Measurements from ENCODE around the gene METTL26.

Gene METTL26

DNA sequence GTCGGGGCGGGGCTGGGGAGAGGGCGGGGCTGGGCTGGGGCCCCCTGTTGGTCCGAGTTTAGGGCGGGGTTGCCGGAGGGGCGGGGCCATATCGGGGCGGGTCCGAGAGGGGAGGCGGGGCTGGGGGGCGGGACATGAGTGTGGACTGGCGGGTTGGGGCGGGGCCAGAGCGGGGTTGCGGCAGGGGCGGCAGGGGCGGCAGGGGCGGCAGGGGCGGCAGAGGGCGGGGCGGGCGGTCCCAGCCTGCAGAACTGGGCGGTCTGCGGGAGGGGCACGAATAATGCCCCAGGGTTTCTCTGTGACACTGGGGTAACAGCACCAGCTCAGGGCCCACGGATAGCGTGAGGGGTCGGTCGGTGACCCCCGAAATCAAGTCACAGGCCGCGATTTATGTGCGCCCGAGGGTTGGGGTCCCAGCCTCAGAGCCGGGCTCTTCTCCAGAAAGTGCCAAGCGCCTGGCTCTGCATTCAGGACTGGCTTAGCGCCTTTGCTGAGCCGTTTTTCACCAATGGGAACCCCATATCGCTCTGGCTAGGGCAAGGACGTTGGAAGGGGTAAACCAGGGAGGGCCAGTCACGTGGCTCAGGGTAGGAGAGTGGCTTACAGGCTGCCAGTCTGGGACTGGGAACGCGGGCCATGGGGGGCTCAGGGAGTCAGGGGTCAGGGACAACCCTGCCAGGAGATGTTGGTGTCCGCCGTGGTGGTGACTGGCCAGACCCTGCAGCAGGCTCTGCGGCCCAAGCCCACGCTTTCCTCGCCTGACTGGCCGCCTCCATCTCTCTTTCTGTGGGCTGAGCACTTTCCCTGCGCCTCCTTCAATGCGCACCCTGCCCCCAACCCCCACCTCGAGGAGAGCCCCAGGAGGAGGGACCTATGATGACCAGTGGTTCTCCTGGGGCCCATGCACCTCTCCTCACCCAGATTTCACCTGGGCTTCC lies 1.2 kb upstream of the METTL26 start:
- peak; percentile 92 for DNase-seq

GRCh38 chr16:635573-636205 lies 416 bp downstream of the METTL26 start:
- no peak for DNase-seq

DNA sequence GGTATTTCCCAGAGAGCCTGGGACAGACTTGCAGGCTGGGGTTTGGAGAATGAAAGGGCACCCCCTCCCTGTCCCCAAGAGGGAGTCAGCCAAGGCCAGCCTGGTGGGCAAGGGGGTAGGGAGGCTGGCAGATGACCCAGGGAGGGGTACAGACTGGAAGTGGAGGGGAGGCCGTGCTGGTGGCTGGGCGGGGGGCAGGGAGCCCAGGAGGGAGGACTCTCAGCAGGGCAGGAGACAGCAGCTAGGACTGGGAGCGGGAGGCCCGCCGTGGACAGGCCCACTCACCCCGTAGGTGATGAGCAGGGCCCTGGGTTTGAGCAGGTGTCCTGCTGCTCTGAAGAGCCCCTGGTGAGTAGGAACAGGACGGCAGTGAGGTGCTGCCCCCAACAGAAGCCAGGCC lies 1.1 kb downstream of the METTL26 start:
- no peak for DNase-seq

GRCh38 chr16:634051-634670 lies 1.9 kb downstream of the METTL26 start:
- DNase-seq, result no peak

- DNase-seq, result no peak
Measured at GRCh38 chr16:633336-634050, 2.6 kb downstream of the METTL26 start.

- DNase-seq, result no peak
Measured at GRCh38 chr16:632486-633335, 3.4 kb downstream of the METTL26 start.

DNA sequence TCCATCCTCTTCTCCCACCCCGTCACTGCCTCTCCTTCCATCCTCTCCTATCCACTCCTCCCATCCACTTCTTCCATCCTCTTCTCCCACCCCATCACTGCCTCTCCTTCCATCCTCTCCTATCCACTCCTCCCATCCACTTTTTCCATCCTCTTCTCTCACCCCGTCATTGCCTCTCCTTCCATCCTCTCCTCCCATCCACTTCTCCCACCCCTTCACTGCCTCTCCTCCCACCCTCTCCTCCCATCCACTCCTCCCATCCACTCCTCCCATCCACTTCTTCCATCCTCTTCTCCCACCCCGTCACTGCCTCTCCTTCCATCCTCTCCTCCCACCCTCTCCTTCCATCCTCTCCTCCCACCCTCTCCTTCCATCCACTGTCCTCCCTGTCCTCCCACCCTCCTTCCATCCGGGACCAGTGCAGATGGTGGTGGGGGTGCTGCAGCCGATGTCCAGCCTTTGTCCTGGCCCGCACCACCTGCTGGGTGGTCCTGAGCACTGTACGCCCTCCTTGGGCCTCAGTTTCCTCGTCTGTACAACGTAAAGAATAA lies 4.2 kb downstream of the METTL26 start:
- no peak for DNase-seq

DNA sequence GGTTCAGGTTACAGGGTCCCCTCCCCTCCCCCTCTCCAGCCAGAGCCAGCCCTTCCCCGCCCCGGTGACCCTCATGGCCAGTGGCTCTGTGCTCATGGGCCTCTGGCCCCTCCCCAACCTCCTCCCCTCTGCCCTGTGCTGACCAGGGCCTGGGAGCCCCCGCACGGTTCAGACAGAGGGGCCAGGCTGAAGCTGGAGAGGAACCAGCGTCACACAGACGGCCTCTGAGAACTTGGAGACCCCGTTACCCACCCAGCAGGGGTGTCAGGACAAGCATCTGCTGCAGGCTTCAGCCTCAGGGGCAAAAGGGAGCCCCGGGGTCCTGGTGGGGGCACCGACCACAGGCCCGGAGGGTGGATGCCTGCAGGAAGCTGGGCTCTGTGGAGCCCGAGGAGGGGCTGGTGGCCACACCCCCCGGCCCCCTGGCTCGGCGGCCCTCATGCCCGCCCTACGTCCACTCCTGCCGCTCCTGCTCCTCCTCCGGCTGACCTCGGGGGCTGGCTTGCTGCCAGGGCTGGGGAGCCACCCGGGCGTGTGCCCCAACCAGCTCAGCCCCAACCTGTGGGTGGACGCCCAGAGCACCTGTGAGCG lies 5.2 kb downstream of the METTL26 start, which contains the start of gene WFIKKN1:
WFIKKN1 (plus strand) TSS at position 171 of the 591 bp plus-strand sequence; CDS start at position 440, 269 bp downstream.
- no peak for DNase-seq

DNA sequence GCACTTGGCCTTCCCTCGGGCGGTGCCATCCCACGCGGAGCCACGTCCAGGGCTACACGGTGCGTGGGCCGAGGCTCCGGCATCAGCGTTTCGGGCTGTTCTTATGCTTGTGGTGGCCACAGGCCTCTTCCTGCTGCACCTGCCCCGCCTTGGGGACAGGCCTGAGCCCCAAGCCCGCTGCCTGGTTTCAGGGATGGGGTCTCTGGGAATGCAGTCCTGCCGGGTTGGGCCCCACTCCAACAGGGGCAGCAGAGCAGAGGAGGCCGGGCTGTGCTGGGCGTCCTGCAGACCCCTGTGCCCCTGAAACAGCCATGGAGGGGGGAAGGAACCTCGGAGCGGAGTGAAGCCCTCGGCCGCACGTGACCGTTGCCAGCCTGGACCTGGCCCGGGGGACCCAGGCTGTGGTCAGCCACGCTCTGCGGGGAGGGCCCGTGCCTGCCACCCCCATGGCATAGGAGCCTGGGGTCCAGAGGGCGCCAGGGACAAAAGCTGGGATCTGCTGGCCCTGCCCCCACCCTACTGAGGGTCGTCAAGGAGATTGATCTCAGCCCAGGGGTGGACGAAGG lies 5.8 kb downstream of the METTL26 start:
- no peak for DNase-seq

- no peak for DNase-seq
Measured at GRCh38 chr16:629833-630248, 6.3 kb downstream of the METTL26 start.

GRCh38 chr16:629185-629832 lies 6.8 kb downstream of the METTL26 start:
- no peak for DNase-seq

- DNase-seq, result no peak
Measured at GRCh38 chr16:628321-629061, 7.6 kb downstream of the METTL26 start.

DNA sequence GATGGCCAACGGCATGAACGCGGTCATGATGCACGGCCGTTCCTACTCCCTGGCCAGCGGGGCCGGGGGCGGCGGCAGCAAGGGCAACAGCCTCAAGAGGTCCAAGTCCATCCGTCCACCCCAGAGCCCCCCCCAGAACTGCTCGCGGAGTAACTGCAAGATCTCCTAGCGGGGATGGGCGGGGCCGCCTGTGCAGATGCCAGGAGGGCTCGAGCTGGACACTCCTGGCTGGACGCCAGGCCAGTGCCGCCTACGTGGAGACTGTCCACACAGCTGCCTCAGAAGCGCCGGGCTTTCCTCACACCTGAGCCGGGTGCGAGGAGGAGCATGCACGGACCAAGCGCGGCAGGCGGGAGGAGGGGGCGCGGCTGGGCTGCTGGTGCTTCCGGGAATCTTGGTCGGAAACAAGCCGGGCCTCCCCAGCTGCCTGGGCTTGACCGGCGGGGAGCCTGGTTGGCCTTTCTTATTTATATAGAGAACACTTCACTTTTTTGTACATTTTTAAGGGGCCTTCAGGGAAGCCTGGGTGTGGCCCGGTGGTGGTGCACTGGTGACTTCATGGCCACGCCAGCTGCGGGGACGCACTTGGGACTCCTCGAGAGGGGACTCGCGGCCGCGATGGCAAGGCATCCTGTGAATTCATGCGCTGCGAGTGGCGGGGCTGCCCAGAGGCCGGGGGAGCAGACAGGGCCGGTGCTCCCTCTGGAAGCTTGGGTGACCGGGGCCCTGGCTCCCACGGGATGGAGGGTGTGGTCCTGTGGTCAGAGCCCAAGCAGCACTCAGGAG lies 8.5 kb downstream of the METTL26 start:
- DNase-seq, result no peak

DNA sequence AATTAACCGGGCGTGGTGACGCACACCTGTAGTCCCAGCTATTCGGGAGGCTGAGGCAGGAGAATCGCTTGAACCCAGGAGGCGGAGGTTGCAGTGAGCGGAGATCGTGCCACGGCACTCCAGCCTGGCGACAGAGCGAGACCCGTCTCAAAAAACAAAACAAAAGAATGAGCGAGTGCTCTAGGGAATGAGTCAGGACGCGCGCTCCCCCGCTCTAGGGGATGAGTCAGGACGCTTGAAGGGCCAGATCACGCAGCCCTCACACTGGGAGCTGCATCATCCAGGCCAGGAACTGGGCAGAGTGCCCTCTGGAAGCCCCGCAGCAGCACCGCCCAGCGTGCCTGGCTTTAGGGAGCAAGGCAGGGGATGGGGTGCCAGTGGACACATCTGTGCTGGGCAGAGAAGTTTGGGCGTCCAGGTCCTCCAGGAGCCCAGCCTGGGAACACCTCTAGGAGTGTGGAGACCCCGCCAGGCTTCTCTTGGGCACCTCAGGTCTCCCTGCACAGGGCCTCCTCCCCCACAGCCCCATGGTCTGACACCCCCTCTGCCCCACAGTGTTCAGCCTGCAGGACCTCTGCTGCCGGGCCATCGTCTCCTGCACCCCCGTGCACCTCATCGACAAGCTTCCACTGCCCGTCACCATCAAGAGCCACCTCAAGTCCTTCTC lies 9.2 kb downstream of the METTL26 start:
- no peak for DNase-seq

DNA sequence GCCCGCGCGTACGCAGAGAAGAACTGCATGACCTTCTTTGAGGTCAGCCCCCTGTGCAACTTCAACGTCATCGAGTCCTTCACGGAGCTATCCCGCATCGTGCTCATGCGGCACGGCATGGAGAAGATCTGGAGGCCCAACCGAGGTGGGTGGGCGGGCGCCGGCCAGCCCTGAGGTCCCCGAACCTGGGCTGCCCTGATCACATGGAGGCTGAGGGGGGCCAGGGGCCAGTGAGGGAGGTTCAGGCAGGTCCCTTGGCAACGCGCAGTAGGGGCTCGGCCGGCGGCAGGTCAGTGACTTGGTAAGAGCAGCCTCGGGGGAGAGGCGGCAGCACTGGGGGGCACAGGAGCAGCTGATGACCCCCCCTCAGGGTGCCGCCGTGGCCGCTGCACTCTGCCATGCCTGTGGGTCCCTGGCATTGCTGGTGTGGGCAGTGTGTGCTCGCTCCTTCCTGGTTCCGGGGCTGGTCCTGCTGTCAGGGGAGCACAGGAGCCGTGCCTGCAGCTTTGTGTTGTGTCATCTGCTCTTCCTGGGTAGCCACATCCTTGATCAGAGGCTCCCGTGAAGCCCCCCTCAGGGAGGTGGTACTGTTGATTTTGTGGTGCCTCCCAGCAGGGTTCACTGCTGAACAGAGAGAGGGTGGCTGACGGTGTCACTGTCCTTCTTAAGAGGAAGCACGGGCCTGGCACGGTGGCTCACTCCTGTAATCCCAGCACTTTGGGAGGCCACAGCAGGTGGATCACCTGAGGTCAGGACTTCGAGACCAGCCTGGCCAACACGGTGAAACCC lies 9.9 kb downstream of the METTL26 start:
- DNase-seq, result no peak

GRCh38 chr16:625117-625976 lies 10.8 kb downstream of the METTL26 start:
- no peak for DNase-seq
